HG02642 (cell line): Measurements from ENCODE around the gene KRT12.
"Not testable (repeated sequence)": the region's sequence is repeated elsewhere in the genome, so short reads cannot be mapped to it uniquely, and the experiment has no call there.

ENCODE experiments used
- ATAC-seq: cut with Tn5 transposase; IDR thresholded peaks from one replicate; pipeline ENCODE4 v1.9.1; 2021; ENCODE audit warnings: mild to moderate bottlenecking; ENCODE audit not compliant: unreplicated experiment, poor library complexity

The KRT12 gene

GRCh38 chr17:40818733-40819527 lies 48.1 kb downstream of the KRT12 start:
- peak; percentile 91 for ATAC-seq

- ATAC-seq: no peak
Observed at GRCh38 chr17:40818343-40818732, 48.7 kb downstream of the KRT12 start.

DNA sequence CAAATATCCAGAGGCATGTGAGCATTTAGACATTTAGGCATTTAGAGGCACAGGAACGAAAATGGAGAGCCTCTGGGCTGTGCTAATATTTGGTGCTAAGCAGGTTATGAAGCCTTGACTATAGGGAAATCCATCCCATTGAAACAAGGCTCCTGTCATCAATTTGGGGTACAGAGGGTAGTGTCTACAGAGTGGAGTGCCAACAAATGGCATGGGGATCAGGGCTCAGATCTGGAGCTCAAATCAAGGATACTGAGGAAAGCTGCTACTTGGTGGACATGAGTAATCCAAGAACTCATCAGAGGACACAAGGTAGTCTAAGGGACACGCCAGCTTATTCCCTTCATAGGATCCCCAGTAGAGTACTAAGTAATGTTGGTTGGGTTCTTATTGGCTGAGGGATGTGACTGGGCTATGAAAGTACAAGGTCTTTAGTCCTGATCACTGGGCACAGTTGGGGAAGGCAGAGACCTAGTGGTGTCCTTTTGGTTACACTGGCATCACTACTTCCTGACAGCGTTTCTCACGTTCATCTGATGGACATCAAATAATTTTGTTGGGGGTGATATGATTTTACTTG lies 49.8 kb downstream of the KRT12 start:
- ATAC-seq: no peak

DNA sequence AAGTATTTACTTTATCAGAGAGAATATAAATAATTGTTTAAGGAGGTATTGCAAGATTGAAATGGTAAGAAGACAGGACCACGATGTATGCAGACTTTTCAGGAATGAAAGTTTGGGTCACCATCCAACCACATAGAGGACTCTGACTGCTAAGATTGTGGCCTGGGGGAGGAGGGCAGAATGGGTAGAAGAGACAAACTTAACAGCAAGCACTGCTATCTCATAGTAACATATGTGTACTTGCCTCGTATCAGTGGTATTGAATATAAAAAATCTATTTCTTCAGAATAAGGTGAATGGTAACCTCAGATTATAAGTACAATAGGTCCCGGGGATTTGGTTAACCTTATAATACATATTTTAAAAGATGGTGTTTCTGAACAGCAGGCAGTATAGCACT lies 50.5 kb downstream of the KRT12 start:
- no peak for ATAC-seq

GRCh38 chr17:40815381-40815780 lies 51.6 kb downstream of the KRT12 start:
- ATAC-seq: no peak

GRCh38 chr17:40814657-40815056 lies 52.4 kb downstream of the KRT12 start:
- not testable (repeated sequence) for ATAC-seq

- no peak for ATAC-seq
Observed at GRCh38 chr17:40813804-40814203, 53.2 kb downstream of the KRT12 start.

DNA sequence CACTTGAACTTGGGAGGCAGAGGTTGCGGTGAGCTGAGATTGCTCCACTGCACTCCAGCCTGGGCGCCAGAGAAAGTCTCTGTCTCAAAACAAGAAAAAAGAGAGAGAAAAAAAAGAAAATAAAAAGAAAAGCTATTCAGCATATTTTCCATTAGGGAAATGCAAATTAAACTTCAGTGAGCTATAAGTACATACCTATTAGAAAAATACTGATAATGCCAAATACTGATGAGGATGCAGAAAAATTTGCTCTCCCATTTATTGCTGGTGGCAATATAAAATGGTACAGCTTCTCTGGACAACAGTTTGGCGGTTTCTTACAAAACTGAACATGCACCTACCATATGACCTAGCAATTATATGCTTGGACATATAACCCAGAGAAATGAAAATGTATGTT lies 54.4 kb downstream of the KRT12 start:
- ATAC-seq: no peak
